Activated CD4-positive, alpha-beta memory T cell treated with anti-CD3 and anti-CD28 coated beads, Interleukin-2, amount 10 ng/mL, durations not matched to agents 7 days and 5 days (primary cell): Measurements from ENCODE around the gene PIK3R1. TPM values are rescaled to one million over a fixed set of nuclear protein-coding genes. Genes with fewer than 3 reads are reported as not detected.

ENCODE experiments used
- CTCF ChIA-PET: fragments of 350-600 bp; sonication (Branson Sonifier 250); formaldehyde crosslinking; loops from one replicate; lab custom pipeline; 2021; ENCODE audit warnings: antibody characterized with exemption, inconsistent platforms; lab: Charles Lee
- POLR2A ChIA-PET: fragments of 350-600 bp; sonication (Branson Sonifier 250); formaldehyde crosslinking; loops from one replicate; lab custom pipeline; 2021; ENCODE audit warnings: antibody characterized with exemption; lab: Charles Lee
- DNase-seq: peaks from one replicate; pipeline ENCODE4 v3.0.0-alpha.2; 2020
- H3K27ac Mint-ChIP-seq: one replicate; pipeline ENCODE4 v1.8.0; 2021; ENCODE audit warnings: mild to moderate bottlenecking, mixed read lengths
- H3K27me3 Mint-ChIP-seq: one replicate; pipeline ENCODE4 v1.8.0; 2021; ENCODE audit warnings: mixed read lengths
- H3K36me3 Mint-ChIP-seq: one replicate; pipeline ENCODE4 v1.8.0; 2021; ENCODE audit warnings: low read depth, mixed read lengths
- H3K4me1 Mint-ChIP-seq: one replicate; pipeline ENCODE4 v1.8.0; 2021; ENCODE audit warnings: mixed read lengths
- H3K4me3 Mint-ChIP-seq: one replicate; pipeline ENCODE4 v1.8.0; 2021; ENCODE audit warnings: mild to moderate bottlenecking, mixed read lengths
- H3K9me3 Mint-ChIP-seq: one replicate; pipeline ENCODE4 v1.8.0; 2021; ENCODE audit warnings: mixed read lengths
- total RNA-seq, 2 experiments: library from RNA; stranded (reverse); gene quantifications; one replicate each; pipeline ENCODE4 v1.2.3, GENCODE V29; 2021

PIK3R1 gene
- total RNA-seq, 2 experiments from 2014 or later: 83.1 to 86.4 TPM

- H3K9me3 Mint-ChIP-seq: no peaks in the 10 kb centered on the region
- no peaks in the 10 kb centered on the region for H3K36me3 Mint-ChIP-seq
- CTCF ChIA-PET: no interaction called here
- H3K27ac Mint-ChIP-seq: no peak overlapping the region
- no peak for DNase-seq
- no peak overlapping the region for H3K4me3 Mint-ChIP-seq
- POLR2A ChIA-PET: no interaction called here
- H3K4me1 Mint-ChIP-seq: peaks cover 10% of the 10 kb centered on the region
- no peaks in the 10 kb centered on the region for H3K27me3 Mint-ChIP-seq
These were observed 119.0 kb downstream of the PIK3R1 start for GRCh38 chr5:68334553-68334886.

DNA sequence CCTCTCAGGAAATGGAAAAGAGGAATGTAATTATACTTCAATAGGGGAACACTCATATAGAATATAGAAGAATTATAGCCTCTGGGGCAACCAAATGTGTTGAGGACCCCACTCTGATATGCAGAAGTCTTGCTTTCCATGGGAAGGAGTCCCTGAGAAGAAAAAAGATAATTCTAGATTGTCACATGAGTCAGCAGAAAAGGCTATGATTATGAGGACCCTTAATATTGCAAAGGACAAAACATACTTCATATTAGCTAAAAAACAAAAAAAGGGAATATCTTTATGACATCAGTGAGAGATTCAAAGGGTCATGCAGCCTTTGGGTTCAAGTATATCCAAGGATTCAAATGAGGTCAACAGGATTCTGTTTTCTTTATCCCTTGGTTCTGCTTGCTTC lies 119.5 kb downstream of the PIK3R1 start:
- Mint-ChIP-seq H3K4me3 (no peak overlapping the region), H3K36me3 (no peaks in the 10 kb centered on the region), H3K27me3 (no peaks in the 10 kb centered on the region), H3K4me1 (peaks cover 11% of the 10 kb centered on the region), H3K9me3 (no peaks in the 10 kb centered on the region), H3K27ac (no peak overlapping the region)
- no peak for DNase-seq
- ChIA-PET CTCF (no interaction called here), POLR2A (no interaction called here)

GRCh38 chr5:68336200-68336599 lies 120.6 kb downstream of the PIK3R1 start:
- ChIA-PET POLR2A (no interaction called here), CTCF (interaction anchor here (0.6 kb wide), 1 partner anchor 688 kb away, joined by 3 read pairs; no protein-coding TSS in a partner anchor)
- H3K4me1 Mint-ChIP-seq: peaks cover 14% of the 10 kb centered on the region

DNA sequence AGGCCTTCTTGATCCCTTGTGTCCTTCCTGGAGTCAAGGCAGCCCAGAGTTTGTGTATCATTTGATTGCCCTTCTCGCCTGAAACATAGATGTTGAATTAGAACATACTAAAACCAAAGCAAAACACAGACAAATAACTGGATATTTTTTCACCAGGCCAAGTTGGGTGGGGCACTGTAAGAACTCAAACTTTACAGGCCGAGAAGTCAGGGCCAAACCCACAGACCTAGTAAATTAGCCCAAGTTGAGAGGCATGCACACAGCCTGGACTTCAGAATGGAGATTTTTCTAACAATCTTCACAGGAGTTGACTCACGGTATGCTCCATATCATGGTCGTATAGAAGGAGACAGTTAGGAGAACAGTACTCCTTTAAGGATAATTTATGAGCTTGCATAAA lies 121.7 kb downstream of the PIK3R1 start:
- no peaks in the 10 kb centered on the region for H3K36me3 Mint-ChIP-seq
- H3K4me3 Mint-ChIP-seq: no peak overlapping the region
- H3K4me1 Mint-ChIP-seq: peaks cover 16% of the 10 kb centered on the region
- POLR2A ChIA-PET: no interaction called here
- CTCF ChIA-PET: no interaction called here
- H3K27me3 Mint-ChIP-seq: no peaks in the 10 kb centered on the region
- no peak overlapping the region for H3K27ac Mint-ChIP-seq
- no peaks in the 10 kb centered on the region for H3K9me3 Mint-ChIP-seq
- no peak for DNase-seq

More at GRCh38 chr5:68336200-68336599, 120.6 kb downstream of the PIK3R1 start:
- no peaks in the 10 kb centered on the region for H3K36me3 Mint-ChIP-seq
- DNase-seq: no peak
- H3K4me3 Mint-ChIP-seq: no peak overlapping the region
- no peak overlapping the region for H3K27ac Mint-ChIP-seq
- H3K9me3 Mint-ChIP-seq: no peaks in the 10 kb centered on the region
- no peaks in the 10 kb centered on the region for H3K27me3 Mint-ChIP-seq

GRCh38 chr5:68339921-68340321 lies 124.4 kb downstream of the PIK3R1 start:
- Mint-ChIP-seq H3K4me3 (no peak overlapping the region), H3K27me3 (no peaks in the 10 kb centered on the region), H3K36me3 (no peaks in the 10 kb centered on the region), H3K27ac (no peak overlapping the region), H3K4me1 (peaks cover 35% of the 10 kb centered on the region), H3K9me3 (no peaks in the 10 kb centered on the region)
- ChIA-PET POLR2A (no interaction called here), CTCF (interaction anchor here (0.8 kb wide), 1 partner anchor 53 kb away, joined by 3 read pairs; no protein-coding TSS in a partner anchor)
- DNase-seq: no peak

DNA sequence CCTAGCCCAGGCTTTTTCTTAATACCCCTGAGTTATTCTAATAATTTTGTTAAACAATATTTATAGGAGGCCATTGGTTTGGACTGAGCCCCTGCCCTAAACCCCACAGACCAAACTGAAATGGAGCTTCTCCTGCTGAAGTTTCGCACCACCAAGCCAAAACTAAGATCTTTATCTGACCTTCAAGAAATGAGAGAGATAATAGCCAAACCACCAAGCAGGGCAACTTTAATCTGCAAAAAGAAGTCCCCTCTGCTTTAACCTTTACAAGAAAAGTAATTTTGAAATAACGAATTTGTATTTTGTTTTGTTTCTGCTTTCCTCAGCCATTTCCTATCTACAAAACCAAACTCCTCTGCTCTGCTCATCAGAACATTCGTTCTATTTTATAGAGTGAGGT lies 125.5 kb downstream of the PIK3R1 start:
- CTCF ChIA-PET: no interaction called here
- no peaks in the 10 kb centered on the region for H3K27me3 Mint-ChIP-seq
- no peaks in the 10 kb centered on the region for H3K9me3 Mint-ChIP-seq
- H3K4me3 Mint-ChIP-seq: no peak overlapping the region
- H3K4me1 Mint-ChIP-seq: peaks cover 39% of the 10 kb centered on the region
- DNase-seq: no peak
- POLR2A ChIA-PET: no interaction called here
- H3K27ac Mint-ChIP-seq: no peak overlapping the region
- no peaks in the 10 kb centered on the region for H3K36me3 Mint-ChIP-seq

DNA sequence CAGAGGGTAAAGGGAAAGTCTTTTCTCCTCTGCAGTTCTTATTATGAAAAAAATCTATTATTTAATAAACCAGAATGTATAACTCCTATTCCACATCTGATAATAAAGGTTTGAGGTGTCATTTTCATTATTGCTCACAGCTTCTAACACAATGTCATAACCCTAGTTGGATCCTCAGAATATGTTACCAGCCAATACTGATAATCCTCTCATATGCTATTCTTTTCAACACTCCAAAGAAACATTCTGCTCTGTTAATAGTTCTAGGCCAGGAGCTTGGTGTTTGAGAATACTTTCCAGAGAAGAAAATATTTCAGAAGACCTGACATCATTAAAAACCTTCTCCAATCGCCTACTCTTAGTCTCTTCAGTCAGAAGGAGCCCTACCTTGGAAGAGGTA lies 127.1 kb downstream of the PIK3R1 start:
- H3K36me3 Mint-ChIP-seq: no peaks in the 10 kb centered on the region
- H3K27me3 Mint-ChIP-seq: no peaks in the 10 kb centered on the region
- POLR2A ChIA-PET: interaction anchor here (1.3 kb wide), 1 partner anchor 42 kb away, joined by 4 read pairs; no protein-coding TSS in a partner anchor
- no peaks in the 10 kb centered on the region for H3K9me3 Mint-ChIP-seq
- H3K4me3 Mint-ChIP-seq: no peak overlapping the region
- DNase-seq: no peak
- H3K4me1 Mint-ChIP-seq: peaks cover 43% of the 10 kb centered on the region
- no peak overlapping the region for H3K27ac Mint-ChIP-seq
- CTCF ChIA-PET: no interaction called here

- CTCF ChIA-PET: no interaction called here
These were observed 127.9 kb downstream of the PIK3R1 start for GRCh38 chr5:68343421-68343826.

DNA sequence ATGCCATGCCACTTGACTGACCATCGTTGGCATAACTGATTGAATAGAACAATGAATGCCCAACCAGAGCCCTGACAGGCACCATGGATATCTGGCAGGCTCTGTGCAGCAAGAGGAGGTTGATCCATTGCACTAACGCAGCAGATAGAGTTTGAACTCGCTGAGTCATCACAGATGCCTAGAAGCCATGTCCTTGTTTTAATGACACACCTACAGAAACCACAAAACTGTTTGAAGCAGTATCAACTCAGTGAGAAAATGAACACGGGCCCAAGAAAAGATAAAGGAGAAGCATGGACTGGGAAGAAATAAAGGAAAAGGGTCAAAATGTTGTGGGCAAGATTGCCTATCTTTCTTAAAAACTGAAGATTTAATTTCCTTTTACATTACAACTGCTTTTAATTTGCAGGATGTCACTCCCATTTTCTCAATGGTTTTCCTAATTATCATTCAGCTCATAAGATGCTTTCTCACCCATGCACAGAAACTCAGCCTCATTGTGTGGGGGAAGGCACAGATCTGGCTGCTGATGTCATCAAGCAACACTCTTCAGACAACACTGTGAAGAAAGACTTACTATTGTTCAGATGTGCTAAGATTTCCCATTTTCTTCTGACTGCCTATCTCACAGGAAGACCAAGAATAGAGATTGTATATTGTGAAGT lies 129.0 kb downstream of the PIK3R1 start:
- DNase-seq: peak; percentile 43
- Mint-ChIP-seq H3K9me3 (no peaks in the 10 kb centered on the region), H3K27ac (peak overlapping the region; percentile 58), H3K4me3 (no peak overlapping the region), H3K27me3 (no peaks in the 10 kb centered on the region), H3K4me1 (peaks cover 43% of the 10 kb centered on the region), H3K36me3 (no peaks in the 10 kb centered on the region)
- POLR2A ChIA-PET: interaction anchor here (0.6 to 1.8 kb wide), 3 partner anchors 25 to 128 kb away, joined by 3 to 4 read pairs (median 3); no protein-coding TSS in a partner anchor
- CTCF ChIA-PET: no interaction called here

More at GRCh38 chr5:68343421-68343826, 127.9 kb downstream of the PIK3R1 start:
- H3K27ac Mint-ChIP-seq: no peak overlapping the region
- peak; percentile 41 for DNase-seq
- no peaks in the 10 kb centered on the region for H3K27me3 Mint-ChIP-seq
- POLR2A ChIA-PET: interaction anchor here (1.0 to 1.8 kb wide), 3 partner anchors 35 to 127 kb away, joined by 3 to 4 read pairs (median 4); no protein-coding TSS in a partner anchor
- no peaks in the 10 kb centered on the region for H3K9me3 Mint-ChIP-seq
- peaks cover 43% of the 10 kb centered on the region for H3K4me1 Mint-ChIP-seq
- no peaks in the 10 kb centered on the region for H3K36me3 Mint-ChIP-seq
- H3K4me3 Mint-ChIP-seq: no peak overlapping the region

- Mint-ChIP-seq H3K4me3 (no peak overlapping the region), H3K36me3 (no peaks in the 10 kb centered on the region), H3K27ac (no peak overlapping the region), H3K4me1 (peaks cover 42% of the 10 kb centered on the region), H3K27me3 (no peaks in the 10 kb centered on the region), H3K9me3 (no peaks in the 10 kb centered on the region)
- POLR2A ChIA-PET: interaction anchor here (1.3 to 1.8 kb wide), 2 partner anchors 24 to 129 kb away, joined by 3 to 4 read pairs; no protein-coding TSS in a partner anchor
- CTCF ChIA-PET: no interaction called here
- no peak for DNase-seq
These were observed 129.6 kb downstream of the PIK3R1 start for GRCh38 chr5:68345171-68345570.

GRCh38 chr5:68345582-68345981 lies 130.0 kb downstream of the PIK3R1 start:
- Mint-ChIP-seq H3K4me1 (peaks cover 41% of the 10 kb centered on the region), H3K4me3 (no peak overlapping the region), H3K27me3 (no peaks in the 10 kb centered on the region), H3K27ac (no peak overlapping the region), H3K9me3 (no peaks in the 10 kb centered on the region), H3K36me3 (no peaks in the 10 kb centered on the region)
- POLR2A ChIA-PET: interaction anchor here (1.3 kb wide), 1 partner anchor 24 kb away, joined by 3 read pairs; no protein-coding TSS in a partner anchor
- no peak for DNase-seq
- CTCF ChIA-PET: no interaction called here

- ChIA-PET POLR2A (no interaction called here), CTCF (no interaction called here)
- Mint-ChIP-seq H3K27ac (no peak overlapping the region), H3K36me3 (no peaks in the 10 kb centered on the region), H3K4me3 (no peak overlapping the region), H3K4me1 (peaks cover 31% of the 10 kb centered on the region), H3K27me3 (no peaks in the 10 kb centered on the region), H3K9me3 (no peaks in the 10 kb centered on the region)
- DNase-seq: no peak
These were observed 132.0 kb downstream of the PIK3R1 start for GRCh38 chr5:68347536-68347935.

DNA sequence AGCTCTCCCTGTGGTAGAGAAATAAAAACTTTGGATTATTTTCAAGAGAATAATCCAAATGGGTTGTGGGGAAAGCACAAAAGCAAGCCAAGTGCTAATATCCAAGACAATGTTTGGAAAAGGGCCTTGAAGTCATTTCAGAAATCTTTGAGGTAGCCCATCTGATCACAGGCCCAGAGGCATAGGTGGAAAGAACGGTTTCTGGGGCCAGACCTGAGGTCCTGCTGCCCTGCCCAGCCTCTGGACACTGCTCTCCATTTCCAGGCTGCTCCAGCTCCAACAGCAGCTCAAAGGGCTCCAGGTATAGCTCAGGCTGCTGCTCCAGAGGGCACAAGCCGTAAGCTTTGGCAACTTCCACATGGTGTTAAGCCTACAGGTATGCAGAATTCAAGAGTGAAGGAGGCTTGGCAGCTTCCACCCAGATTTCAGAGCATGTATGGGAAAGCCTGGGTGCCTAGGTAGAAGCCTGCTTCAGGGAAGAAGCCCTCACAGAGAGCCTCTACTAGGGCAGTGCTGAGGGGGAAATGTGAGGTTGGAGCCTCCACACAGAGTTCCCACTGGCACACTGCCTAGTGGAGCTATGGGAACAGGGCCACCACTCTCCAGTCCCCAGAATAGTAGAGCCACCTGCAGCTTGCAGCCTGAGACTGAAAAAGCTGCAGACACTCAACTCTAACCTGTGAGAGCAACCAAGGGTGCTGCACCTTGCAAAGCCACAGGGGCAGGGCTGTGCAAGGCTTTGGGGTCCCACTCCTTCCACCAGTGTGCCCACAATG lies 133.1 kb downstream of the PIK3R1 start:
- CTCF ChIA-PET: no interaction called here
- H3K4me3 Mint-ChIP-seq: no peak overlapping the region
- DNase-seq: no peak
- no peaks in the 10 kb centered on the region for H3K27me3 Mint-ChIP-seq
- H3K36me3 Mint-ChIP-seq: no peaks in the 10 kb centered on the region
- no peak overlapping the region for H3K27ac Mint-ChIP-seq
- peaks cover 21% of the 10 kb centered on the region for H3K4me1 Mint-ChIP-seq
- POLR2A ChIA-PET: interaction anchor here (0.6 kb wide), 1 partner anchor 432 kb away, joined by 3 read pairs; no protein-coding TSS in a partner anchor
- H3K9me3 Mint-ChIP-seq: no peaks in the 10 kb centered on the region
